ENCODE results near the gene MAPK12.
A peak's percentile ranks its signal among the peaks of the same experiment; 100 is the strongest.

The MAPK12 gene

DNA sequence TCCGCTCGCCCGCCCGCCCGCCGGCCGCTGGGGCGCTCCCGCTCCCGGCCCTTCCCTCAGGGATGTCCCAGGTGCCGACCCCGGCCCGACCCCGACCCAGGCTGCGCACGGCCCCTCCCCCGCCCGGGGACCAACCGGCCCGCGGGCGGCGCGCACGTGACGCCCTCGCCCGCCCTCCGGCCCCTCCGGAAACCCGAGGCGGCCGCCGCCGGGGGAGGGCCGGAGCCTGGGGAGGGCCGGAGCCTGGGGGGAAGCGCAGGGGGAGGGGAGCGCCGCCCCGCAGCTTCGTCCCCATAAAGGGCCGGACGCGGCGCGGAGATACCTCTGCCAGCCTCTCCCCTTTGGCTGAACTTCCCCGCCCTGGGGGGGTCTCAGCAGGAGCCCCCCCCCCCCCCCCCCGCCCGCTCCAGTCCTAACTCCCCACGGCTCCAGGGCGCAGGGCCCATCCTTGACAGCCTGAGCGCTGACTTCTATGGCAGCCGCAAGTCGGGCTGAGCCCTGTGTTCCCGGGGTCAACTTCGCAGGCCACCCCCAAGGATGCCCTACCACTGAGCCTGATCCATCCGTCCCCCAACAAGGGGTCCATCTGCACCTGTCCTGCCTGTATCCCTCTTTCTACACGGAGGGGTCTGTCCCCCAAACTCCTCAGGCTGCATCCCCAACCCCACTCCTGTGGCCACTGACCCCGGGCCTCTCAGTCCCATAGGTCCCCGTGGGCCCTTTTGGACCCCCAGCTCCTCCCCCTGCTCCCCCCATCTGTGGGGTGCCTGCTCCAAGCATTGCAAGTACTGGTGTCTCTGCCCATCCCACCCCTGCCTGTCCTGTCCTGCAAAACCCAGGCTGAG is at the start of gene MAPK12:
MAPK12 (minus strand) TSS at position 69 of the 845 bp plus-strand sequence. CDS start 174 bp downstream, outside the sequence.
- no peak for DNase-seq

GRCh38 chr22:50310949-50311444 is 49.5 kb upstream of the MAPK12 start:
- DNase-seq, result no peak

DNA sequence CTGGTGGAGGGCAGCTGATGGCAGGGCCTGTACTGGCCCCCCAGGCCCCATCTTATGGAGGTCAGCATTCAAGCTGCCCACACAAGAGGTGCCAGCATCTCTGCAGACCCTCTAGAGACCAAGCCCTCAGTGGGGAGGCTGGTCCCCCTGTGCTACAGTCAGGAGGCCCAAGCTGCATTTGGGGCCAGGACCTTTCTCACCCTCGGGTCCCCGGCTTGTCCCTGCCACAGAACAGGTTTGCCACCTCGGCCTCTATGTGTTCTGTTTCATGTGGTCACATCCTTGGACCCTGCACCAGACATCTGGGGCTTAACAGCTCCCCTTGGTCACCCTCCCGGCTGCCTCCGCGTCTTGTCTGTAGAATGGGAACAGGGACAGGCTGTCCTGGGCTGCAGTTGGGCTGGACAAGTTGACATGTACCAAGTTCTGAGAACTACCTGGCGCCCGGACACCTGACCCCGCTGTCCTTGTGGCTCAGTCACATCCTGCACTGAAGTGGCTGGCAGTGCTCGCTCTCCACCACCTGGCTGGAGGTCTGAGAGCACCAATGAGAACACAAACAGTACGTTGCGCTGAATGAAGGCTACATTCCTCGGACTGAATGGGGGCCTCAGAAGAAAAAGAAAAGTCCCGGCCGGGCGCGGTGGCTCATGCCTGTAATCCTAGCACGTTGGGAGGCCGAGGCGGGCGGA is 48.7 kb upstream of the MAPK12 start:
- no peak for DNase-seq

DNA sequence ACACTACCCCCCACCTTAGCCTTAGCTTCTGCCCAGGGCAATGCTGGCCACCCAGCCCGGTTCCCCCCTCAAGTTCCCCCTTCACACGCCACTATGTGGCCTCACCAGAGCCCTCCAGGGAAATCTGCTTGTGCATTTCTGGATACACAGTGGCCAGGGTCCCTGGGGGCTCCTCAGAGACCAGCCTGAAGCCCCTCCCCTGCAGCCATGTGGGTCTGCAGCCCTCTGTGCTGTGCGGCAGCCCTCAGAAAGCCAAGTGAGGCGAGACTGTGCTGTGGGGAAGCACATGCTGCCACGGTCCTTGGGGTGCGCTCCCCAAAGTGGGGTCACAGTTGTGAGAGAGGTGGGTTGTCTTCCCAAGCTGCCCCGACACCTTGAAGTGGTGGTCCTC is 48.1 kb upstream of the MAPK12 start:
- no peak for DNase-seq

- DNase-seq, result no peak
Observed at GRCh38 chr22:50308986-50309600, 47.6 kb upstream of the MAPK12 start.

GRCh38 chr22:50308597-50308935 is 47.1 kb upstream of the MAPK12 start:
- no peak for DNase-seq

DNA sequence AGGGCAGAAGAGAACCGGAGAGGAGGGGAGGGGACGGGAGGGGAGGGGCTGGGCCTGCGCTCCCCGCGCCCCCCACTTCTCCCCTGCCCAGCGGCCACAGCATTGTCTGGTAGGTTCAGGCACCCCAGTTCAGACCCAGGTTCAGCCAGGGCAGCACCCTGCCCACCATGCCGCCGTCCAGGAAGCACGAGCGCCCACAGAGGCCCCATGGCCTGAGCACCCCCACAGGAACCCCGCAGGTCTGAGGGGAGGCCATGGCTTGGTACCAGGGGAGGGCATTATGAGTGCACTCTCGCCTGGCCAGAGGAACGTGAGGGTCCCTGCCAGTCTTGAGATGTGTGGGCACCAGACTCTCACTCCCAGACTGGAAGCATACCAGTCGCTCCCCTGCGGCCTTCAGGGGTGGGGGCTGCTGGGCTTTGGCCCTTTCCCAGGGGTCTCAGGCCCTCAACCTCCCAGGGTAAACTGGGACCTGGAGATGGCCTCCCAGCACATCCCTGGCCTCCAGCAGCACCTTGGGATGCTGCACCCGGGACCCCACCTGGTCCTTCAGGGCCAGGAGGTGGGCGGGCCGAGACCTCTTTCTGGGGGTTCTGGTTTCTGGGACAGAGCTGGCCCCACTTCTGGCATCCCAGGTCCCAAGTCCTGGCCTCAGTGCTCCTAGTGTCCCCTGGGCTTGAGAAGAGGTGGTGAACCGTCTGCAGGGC is 46.6 kb upstream of the MAPK12 start:
- no peak for DNase-seq

DNA sequence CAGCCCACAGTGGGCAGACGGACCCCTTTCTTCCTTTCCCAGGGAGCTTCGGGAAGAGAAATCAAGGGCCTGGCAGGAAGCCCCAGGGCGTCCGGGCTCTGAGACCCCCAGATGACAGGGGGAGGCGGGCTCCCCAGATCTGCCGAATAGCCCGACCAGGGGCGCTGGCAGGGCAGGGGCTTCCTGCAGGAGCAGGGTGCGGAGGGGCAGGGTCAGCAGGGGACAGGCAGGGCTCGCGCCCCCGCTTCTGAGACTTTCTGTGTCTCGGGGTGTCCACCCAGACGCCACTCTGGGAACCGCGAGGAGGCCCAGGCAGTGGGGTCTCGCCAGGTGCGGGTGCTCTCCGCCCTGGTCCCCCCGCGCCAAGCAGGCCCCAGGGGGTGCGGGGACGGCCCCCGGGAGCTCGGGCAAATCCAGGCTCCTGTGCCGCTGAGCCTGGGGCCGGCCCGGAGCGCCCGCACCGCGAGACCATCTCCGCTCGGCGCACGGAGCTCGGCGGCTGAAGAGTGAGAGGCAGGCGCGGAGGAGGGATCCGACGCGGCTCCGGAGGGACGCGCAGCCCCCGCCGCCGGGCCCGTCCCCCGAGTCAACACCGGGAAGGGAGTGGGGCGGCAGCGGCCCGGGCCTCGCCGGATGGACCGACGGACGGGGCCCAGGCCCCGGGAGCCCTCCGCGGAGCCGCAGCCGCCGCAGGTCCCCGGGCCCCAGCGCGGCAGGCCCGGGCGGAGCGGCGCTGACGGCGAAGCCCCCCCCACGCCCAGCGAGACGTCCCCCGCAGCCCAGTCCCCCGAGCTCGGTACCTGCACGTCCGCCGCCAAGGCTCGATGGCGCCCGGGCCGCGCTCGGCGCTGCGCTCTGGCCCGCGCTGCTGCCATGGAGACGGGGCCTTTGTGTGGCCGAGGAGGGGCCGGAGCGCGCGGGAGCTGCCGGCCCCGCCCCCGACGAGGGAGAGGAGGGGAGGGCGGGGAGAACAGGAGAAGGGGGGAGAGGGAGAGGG is 45.6 kb upstream of the MAPK12 start, which contains the start of gene PLXNB2:
PLXNB2 (minus strand) TSS at position 894 of the 997 bp plus-strand sequence. CDS start 17,062 bp downstream, outside the sequence.
- peak; percentile 14 for DNase-seq

GRCh38 chr22:50305923-50306566 is 44.6 kb upstream of the MAPK12 start:
- peak; percentile 47 for DNase-seq

GRCh38 chr22:50305393-50305922 is 44.0 kb upstream of the MAPK12 start:
- DNase-seq, result no peak

DNA sequence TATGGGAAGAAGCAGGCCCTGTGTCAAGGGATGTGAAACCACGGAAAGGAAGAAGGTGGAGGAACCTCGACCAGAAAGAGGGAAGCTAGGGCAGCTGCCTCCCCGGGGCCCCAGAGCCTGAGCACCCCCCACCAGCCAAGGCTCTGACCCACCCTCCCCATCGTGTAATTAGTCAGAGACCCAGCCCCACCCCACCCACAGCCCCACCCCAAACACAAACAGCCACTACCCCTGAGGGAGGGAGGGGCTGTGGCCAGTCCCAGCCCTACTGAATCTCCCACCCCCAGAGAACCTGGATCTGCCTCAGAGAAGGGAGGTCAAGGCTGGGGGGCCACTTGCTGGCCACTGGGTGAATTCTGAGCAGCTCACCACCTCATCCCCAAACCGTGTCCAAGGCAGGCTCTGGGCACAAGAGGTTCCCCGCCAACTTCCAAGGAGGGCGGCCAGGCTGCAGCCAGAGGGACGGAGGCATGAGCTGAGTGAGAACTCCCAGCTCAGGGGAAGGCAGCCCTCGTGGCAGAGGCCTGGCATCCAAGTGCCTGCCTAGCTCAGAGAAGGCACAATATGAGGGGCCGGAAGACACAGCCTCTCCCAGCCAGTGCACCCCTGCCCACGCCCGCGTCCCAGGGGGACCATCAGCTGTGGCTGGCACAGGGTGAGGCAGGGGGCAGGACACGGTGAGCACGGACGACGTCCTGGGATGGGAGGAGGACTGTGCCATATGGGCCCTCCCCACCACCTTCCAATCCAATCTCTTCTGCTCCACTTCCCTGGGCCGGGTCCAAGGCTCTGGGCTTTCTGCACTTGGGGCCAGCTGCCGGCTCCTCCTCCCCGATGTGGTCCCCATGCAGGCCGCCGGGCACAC is 43.3 kb upstream of the MAPK12 start:
- no peak for DNase-seq

DNA sequence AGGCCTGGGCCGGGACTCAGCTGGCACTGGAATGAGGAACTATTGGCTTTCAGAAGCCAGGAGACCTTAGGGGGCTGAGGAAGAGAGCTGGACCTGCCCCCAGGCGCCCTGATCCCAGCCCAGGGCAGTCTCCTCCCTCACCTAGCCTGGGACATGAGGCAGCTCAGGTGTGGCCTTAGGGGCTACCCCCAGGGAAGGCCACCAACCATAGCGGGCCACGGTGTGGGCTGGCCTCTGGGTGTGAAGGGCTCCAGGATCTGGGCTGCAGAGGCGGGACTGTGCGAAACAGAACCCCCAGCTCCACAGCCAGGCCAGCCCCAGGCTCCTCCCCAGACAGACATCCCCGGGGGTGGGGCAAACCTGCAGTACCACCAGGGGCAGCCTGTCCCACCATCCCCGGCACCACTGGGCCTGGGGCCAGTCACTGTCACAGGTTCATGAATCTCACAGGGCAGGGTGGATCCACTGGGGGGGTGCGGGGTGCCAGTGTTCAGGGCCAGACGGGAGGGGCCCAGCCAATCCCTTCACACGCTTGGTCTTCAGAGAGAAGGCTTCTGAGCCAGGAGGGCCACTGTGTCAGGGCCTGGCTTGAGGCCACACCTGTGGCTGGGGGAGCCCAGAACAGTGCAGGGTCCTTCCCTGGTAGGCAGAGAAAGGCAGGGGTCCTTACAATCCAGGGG is 42.5 kb upstream of the MAPK12 start:
- no peak for DNase-seq

DNA sequence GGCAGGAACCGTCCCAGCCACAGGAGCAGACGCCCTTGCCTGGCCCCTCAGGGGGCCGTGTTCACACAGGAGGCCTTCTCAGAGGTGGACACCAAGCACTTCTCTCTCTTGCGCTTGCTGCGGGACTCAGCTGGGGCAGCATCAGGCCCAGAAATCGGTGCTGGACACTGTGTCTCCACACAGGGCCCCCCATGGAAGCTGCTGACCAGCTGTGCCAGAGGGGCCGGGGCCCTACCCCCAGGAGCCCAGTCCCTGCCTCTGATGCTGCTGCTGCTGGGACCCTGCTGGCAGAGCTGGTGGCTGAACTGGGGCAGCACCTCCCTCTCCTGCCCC is 42.0 kb upstream of the MAPK12 start:
- no peak for DNase-seq

GRCh38 chr22:50302564-50302963 is 41.1 kb upstream of the MAPK12 start:
- DNase-seq, result no peak

- no peak for DNase-seq
Observed at GRCh38 chr22:50302041-50302541, 40.6 kb upstream of the MAPK12 start.

DNA sequence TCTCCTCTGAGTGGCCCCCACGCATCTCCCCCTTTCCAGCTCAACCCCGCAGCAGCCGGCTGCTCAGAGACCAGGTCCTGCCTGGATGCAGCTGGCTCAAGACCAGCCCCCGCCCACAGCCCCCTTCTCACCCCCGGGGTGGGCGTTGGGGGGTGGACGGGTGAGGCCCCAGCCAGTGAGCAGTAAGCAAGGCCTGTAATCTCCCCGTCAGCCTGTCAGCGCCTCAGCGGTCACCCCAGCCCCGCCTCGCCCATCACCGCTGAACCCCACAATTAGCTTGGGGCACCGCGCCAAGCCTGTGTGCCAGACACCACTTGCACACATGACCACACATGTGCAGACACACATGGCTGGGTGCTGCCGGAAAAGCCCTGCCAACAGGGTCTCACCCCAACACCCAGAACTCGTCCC is 40.1 kb upstream of the MAPK12 start:
- no peak for DNase-seq

DNA sequence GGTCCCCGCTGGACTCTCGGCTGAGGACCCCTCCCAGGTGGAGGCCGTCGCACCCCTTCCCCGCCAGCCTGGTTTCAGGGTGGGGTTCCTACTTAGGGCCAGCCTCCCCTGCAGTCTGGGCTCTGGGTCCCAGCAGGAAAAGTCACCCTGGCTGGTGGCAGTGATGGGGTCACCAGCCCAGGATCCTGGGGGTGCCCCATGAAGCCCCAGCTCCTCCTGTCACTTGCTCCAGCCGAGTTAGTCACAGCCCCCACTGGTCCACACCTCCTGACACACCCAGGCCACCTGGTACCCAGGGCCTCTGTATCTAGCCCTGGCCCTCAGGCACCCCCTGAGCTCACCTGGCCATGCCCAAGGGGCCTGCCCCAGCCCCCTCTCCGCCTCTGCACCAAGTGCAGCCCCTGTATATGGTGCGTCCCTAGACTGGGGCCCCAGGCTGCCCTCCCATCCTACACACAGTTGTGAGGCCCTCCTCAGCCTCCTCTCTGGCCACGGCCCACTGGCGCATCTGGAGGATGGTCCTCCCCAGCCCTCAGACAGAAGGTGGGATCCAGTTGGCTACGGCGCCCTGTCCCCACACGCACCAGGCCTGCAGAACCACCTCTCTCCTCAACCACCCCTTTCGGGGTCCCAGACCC is 39.3 kb upstream of the MAPK12 start:
- DNase-seq, result no peak

GRCh38 chr22:50299785-50300619 is 38.5 kb upstream of the MAPK12 start:
- no peak for DNase-seq

All from NCI-H1436 treated with DMSO at 0.1 percent for 48 hours (cell line).